ENCODE data around the gene CAMK1D.

The CAMK1D gene

DNA sequence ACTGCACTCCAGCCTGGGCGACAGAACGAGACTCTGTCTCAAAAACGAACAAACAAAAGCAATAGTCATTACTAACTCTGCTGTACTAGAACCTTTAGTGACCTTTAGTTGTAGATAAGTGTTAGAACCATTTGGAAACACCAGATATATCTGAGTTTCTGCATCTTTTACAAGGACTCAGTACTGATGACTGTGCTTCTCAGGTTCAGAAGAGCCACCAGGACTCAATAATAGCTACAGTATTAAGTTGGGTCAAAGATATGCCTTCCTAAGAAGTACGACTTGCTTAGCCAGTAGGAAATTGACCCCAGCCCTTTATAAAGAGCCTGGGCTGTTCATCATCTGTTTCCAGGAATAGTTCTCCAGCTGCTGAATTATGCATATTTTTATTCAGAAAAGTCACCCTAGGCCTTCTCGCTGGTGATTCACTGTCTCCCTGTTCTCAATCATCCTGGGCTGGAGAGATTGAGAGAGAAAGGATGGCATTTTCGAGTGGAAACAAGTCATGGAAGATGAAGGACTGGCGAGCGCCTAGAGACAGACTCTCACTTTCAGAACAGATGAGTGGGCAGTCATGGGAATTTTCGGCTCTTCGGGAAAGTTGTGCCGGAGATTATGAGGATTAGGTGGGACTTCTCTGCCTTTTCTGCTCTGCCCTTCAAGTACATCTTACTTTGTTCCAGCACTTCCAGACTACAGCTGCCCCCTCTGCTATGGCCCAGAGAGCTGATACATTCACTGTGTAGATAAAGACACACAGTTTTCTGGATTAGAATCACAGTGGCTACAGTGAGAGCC lies 336.1 kb downstream of the CAMK1D start:
- no peaks in the 10 kb centered on the region for H3F3A ChIP-seq (ENCODE audit: control insufficient read depth, insufficient read depth)
- no peaks in the 10 kb centered on the region for H3K27me3 ChIP-seq (ENCODE audit: control insufficient read depth, low read length)
- no peak overlapping the region for H3K4me3 ChIP-seq (ENCODE audit: low read length)
- no peak overlapping the region for H3K27ac ChIP-seq (ENCODE audit: low read depth, low read length)
- no peaks in the 10 kb centered on the region for H3K9me2 ChIP-seq (replicated peaks; ENCODE audit: control insufficient read depth, low read length)
- H3K4me2 ChIP-seq (ENCODE audit: low read length): no peak overlapping the region
- H4K20me1 ChIP-seq (ENCODE audit: control insufficient read depth, insufficient read depth, low read depth, low read length): no peaks in the 10 kb centered on the region
- no peaks in the 10 kb centered on the region for H3K4me1 ChIP-seq (ENCODE audit: control insufficient read depth, low read length)
- TF ChIP-seq, protein P1, sequence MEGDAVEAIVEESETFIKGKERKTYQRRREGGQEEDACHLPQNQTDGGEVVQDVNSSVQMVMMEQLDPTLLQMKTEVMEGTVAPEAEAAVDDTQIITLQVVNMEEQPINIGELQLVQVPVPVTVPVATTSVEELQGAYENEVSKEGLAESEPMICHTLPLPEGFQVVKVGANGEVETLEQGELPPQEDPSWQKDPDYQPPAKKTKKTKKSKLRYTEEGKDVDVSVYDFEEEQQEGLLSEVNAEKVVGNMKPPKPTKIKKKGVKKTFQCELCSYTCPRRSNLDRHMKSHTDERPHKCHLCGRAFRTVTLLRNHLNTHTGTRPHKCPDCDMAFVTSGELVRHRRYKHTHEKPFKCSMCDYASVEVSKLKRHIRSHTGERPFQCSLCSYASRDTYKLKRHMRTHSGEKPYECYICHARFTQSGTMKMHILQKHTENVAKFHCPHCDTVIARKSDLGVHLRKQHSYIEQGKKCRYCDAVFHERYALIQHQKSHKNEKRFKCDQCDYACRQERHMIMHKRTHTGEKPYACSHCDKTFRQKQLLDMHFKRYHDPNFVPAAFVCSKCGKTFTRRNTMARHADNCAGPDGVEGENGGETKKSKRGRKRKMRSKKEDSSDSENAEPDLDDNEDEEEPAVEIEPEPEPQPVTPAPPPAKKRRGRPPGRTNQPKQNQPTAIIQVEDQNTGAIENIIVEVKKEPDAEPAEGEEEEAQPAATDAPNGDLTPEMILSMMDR (IDR thresholded peaks at IDR 0.05; ENCODE audit: low read depth, low read length, poor library complexity, severe bottlenecking): no peak
- TF ChIP-seq EZH2phosphoT487 (IDR thresholded peaks at IDR 0.05; ENCODE audit: borderline replicate concordance, low read length): no peak
- H3K79me2 ChIP-seq (ENCODE audit: control insufficient read depth, low read length): no peaks in the 10 kb centered on the region; the same call in 1 of the 2 replicates
- no peaks in the 10 kb centered on the region for H3K36me3 ChIP-seq (ENCODE audit: control insufficient read depth, low read length)
- H3K9me3 ChIP-seq (ENCODE audit: control insufficient read depth, insufficient read depth, low read length): no peaks in the 10 kb centered on the region

DNA sequence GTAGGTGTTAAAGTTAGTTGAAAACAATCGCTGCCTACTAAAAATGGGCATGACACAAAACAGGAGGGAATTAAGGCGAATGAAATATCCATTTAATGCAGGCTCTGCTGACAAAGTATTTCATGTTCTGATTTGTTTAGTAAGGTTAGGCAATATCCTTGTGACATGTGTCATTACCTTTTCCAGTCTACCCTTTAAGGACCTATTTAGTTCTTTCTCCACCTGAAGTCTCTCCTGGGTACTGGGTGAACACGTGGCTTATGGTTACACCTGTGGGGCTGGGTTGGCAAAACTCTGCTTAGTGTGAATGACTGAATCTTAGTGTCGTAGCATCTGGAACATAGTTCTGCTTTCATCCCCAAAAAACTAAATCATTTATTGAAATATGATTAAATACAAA lies 338.6 kb downstream of the CAMK1D start:
- H3K36me3 ChIP-seq (ENCODE audit: control insufficient read depth, low read length): no peaks in the 10 kb centered on the region
- H3F3A ChIP-seq (ENCODE audit: control insufficient read depth, insufficient read depth): no peaks in the 10 kb centered on the region
- no peak overlapping the region for H3K27ac ChIP-seq (ENCODE audit: low read depth, low read length)
- no peaks in the 10 kb centered on the region for H3K9me2 ChIP-seq (replicated peaks; ENCODE audit: control insufficient read depth, low read length)
- H3K27me3 ChIP-seq (ENCODE audit: control insufficient read depth, low read length): no peaks in the 10 kb centered on the region
- no peaks in the 10 kb centered on the region for H3K4me1 ChIP-seq (ENCODE audit: control insufficient read depth, low read length)
- H3K4me3 ChIP-seq (ENCODE audit: low read length): no peak overlapping the region
- TF ChIP-seq, protein P1 (IDR thresholded peaks at IDR 0.05; ENCODE audit: low read depth, low read length, poor library complexity, severe bottlenecking): no peak
- TF ChIP-seq EZH2phosphoT487 (IDR thresholded peaks at IDR 0.05; ENCODE audit: borderline replicate concordance, low read length): no peak
- H4K20me1 ChIP-seq (ENCODE audit: control insufficient read depth, insufficient read depth, low read depth, low read length): no peaks in the 10 kb centered on the region
- no peaks in the 10 kb centered on the region; the same call in 1 of the 2 replicates for H3K79me2 ChIP-seq (ENCODE audit: control insufficient read depth, low read length)
- no peaks in the 10 kb centered on the region for H3K9me3 ChIP-seq (ENCODE audit: control insufficient read depth, insufficient read depth, low read length)
- no peak overlapping the region for H3K4me2 ChIP-seq (ENCODE audit: low read length)

DNA sequence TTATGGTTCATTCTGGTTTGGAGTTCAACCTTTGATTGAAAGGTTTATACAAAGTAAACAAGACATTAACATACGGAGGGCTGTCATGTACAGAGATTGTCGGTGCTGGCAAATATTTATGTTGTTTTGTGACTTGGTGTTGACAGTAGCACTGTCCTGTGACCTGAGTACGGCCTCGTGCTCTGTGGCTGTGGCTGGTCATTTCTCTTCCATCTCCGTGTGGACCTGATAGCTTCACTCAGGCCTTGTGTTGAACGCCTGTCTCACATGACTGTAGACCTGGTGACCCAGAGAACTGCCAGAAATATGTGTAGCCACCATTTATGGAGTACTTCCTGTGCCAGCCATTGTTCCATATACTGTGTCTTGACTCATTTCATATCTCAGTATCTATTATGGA lies 340.5 kb downstream of the CAMK1D start:
- Histone ChIP-seq H3K27ac (ENCODE audit: low read depth, low read length) (no peak overlapping the region), H3F3A (ENCODE audit: control insufficient read depth, insufficient read depth) (no peaks in the 10 kb centered on the region), H3K4me3 (ENCODE audit: low read length) (no peak overlapping the region), H3K79me2 (ENCODE audit: control insufficient read depth, low read length) (peaks cover 3% of the 10 kb centered on the region; the same call in 1 of the 2 replicates), H3K4me1 (ENCODE audit: control insufficient read depth, low read length) (no peaks in the 10 kb centered on the region), H3K4me2 (ENCODE audit: low read length) (no peak overlapping the region), H3K36me3 (ENCODE audit: control insufficient read depth, low read length) (no peaks in the 10 kb centered on the region), H4K20me1 (ENCODE audit: control insufficient read depth, insufficient read depth, low read depth, low read length) (no peaks in the 10 kb centered on the region), H3K9me3 (ENCODE audit: control insufficient read depth, insufficient read depth, low read length) (no peaks in the 10 kb centered on the region), H3K9me2 (replicated peaks; ENCODE audit: control insufficient read depth, low read length) (no peaks in the 10 kb centered on the region), H3K27me3 (ENCODE audit: control insufficient read depth, low read length) (no peaks in the 10 kb centered on the region)
- no peak for TF ChIP-seq EZH2phosphoT487 (IDR thresholded peaks at IDR 0.05; ENCODE audit: borderline replicate concordance, low read length)
- TF ChIP-seq, protein P1 (IDR thresholded peaks at IDR 0.05; ENCODE audit: low read depth, low read length, poor library complexity, severe bottlenecking): no peak

All from DOHH2 (cell line).